H1 (cell line): ENCODE data around the gene BLNK. TPM values are rescaled to one million over a fixed set of nuclear protein-coding genes. Genes with fewer than 3 reads are reported as not detected.

ENCODE experiments used
- CBX8 ChIP-seq: fragments of 300-800, 300-1000 bp; sonication (generic); IDR thresholded peaks from 2 replicates; pipeline ENCODE4 v1.7.1; 2016; ENCODE audit warnings: low read depth, low read length, borderline replicate concordance
- FOSL1 ChIP-seq: IDR thresholded peaks from 2 replicates; pipeline ENCODE4 v1.6.1; 2011; ENCODE audit warnings: mild to moderate bottlenecking, low read depth, low read length, moderate library complexity; ENCODE audit not compliant: insufficient read depth
- KDM4A ChIP-seq: IDR thresholded peaks from one replicate; pipeline ENCODE4 v1.7.1; 2012; ENCODE audit warnings: low read depth, mild to moderate bottlenecking, moderate library complexity, low read length, inconsistent platforms; ENCODE audit not compliant: severe bottlenecking
- SRF ChIP-seq: IDR thresholded peaks from 2 replicates; pipeline ENCODE4 v1.6.1; 2011; ENCODE audit warnings: mild to moderate bottlenecking, low read depth, low read length, moderate library complexity
- polyA plus RNA-seq, 7 experiments: library from polyadenylated mRNA; depleted of rRNA in 3 of 7; stranded (reverse) in 5 of 7; unstranded in 2 of 7; fragments of >200 nt in 5 of 7; fragments of 200-250 nt in 2 of 7; gene quantifications; 1 replicate in 5 of 7; 2 replicates in 1 of 7; 4 replicates in 1 of 7; pipeline versions ENCODE4 v1.2.1 to v1.2.3, GENCODE V29; 2011 to 2013; ENCODE audit warnings: missing spikeins in 2 of 7, mixed read lengths in 2 of 7
- total RNA-seq: library from RNA; stranded (reverse); fragmentation: NEBNext Ultra II Directional; extraction: Animal tissue kit (Norgen Biotek cat#: 25700); gene quantifications from 2 replicates; pipeline ENCODE4 v1.2.1, GENCODE V29; 2021

The BLNK gene
- total and polyA plus RNA-seq, 2 of the 8 experiments (the other 6 are each of a cell fraction or from before 2014, with no cell fraction given), result not detected

DNA sequence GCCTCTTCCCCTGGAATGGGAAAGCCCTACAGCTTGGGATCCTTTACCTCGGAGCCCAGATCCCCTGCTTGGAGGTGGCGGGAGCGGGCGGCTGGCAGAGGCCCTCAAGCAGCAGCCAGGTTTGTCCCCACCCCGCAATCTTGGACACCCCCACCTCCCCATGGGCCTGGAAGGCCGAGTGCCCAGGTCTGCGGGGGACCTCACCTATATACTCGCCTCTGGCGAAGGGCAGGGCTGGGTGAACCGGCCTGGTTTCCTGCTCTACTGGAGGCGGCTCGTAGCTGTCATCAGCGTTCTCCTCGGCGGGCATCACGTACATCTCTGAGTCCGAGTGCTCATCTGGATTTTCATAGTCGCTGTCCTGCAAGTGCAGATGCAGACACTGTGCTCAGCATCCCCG is 44.2 kb downstream of the BLNK start (continued):
- TF ChIP-seq FOSL1 (no peak), CBX8 (no peak), KDM4A (no peak), SRF (no peak)
